GM21529 (cell line): ENCODE results near the gene FBXO41.

Experiments used
- ATAC-seq: cut with Tn5 transposase; IDR thresholded peaks from one replicate; pipeline ENCODE4 v1.9.1; 2021; ENCODE audit not compliant: unreplicated experiment

Gene FBXO41

DNA sequence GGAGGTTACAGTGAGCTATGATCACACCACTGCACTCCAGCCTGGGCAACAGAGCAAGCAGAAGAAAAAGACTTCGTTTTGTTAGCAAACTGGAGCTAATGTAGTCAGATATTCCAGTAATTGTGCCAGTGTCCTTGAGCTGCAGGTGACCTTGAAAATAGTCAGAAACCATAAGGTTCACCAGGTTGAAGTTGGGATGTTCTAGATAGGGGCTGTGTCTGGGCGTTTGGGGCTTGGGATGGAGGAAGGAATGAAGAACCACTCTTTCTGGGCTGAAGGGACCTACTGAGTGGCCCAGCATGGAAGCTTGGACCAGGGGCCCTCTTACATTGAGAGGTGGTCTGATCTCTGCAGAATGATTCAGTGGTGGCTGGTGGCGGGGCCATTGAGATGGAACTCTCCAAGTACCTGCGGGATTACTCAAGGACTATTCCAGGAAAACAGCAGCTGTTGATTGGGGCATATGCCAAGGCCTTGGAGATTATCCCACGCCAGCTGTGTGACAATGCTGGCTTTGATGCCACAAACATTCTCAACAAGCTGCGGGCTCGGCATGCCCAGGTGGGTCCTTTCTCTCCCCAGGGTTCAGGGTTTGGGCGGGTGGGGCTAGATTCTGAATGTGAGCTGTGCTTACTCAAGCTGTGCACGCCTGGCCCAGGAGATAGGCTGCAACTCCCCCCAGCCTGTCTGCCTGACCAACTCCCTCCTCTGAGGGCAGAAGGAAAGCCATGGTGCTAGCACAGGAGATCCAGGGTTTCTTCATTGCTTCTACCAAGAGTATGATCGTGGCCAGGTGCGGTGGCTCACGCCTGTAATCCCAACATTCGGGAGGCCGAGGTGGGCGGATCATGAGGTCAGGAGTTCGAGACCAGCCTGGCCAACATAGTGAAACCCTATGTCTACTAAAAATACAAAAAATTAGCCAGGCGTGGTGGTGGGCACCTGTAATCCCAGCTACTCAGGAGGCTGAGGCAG lies 33.1 kb downstream of the FBXO41 start:
- ATAC-seq: no peak

DNA sequence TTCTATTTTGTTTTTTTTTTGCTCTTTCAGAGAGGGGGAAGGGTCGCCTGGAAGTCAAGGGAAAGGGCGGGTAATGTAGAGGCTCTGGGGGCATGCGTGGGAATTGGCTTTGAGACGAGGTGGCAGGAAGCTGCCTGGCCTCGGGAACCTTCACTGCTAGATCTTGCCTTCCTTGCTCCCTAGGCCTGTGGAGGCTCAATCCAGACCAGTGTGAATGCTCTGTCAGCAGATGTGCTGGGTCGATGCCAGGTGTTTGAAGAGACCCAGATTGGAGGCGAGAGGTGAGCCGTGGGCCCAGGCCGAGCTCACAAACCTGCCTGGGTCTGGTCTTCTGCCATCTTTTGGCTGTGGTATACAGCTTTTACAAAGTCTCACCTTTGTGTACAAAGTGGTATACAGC lies 34.6 kb downstream of the FBXO41 start:
- ATAC-seq: no peak

DNA sequence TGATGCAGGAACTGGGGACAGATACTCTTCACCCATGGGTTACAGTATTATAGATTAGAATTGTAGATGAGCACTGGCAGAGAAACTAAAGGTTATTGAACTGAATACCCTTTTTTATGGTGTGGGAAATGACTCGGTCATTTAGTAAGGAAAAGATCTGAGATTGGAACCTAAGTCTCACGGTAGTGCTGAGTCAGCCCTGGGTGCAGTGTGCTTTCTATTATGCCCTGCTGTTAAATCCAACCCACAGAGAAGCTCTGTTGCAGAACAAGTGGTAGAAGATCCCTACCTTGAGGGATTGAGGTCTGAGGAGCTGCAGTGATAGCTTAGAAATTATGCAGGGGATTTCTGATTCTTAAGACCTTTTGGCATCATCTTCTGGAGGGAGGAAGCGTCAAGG lies 37.4 kb downstream of the FBXO41 start:
- ATAC-seq: no peak

DNA sequence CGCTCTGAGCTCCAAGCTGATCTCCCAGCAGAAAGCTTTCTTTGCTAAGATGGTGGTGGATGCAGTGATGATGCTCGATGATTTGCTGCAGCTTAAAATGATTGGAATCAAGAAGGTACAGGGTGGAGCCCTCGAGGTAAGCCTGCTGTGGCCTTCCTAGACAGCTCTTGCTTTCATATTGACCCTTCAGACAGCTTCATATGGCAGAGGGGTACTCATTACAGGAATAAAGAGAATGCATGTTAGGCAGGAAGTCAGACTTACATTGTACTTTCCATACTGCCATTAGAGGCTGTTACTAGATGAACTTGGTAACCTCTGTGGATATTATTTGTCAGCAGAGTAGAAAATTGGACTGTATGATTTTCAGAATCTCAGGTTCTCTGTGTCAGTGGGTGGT lies 39.7 kb downstream of the FBXO41 start:
- no peak for ATAC-seq

DNA sequence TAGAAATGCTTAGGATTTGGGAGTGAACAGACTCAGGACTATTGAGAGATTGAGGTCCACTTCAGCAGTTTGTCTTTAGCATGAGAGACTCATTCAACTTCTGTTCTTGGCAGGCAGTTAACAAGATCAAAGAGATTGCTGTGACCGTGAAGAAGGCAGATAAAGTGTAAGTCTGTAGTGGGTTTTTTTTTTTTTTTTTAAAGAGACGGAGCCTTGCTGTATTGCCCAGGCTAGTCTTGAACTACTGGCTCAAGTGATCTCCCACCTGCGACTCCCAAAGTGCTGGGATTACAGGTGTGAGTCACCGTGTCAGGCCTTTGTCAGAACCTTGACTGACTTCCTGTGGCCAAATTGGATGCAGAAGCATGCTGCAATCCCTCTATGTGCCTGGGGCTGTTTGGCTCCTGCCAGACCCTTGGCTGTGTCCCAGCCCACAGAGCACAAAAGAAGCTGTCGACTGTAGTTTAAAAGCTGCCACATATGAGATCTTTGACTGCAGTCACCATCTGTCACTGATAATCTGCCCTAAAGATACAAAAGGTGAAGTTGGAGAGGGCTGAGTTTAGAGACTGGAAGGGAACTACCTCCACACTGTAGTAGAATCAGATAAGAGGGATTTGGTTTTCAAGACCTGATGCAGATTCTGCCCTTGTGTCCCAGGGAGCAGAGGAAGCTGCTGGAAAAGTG lies 40.3 kb downstream of the FBXO41 start:
- ATAC-seq: no peak

DNA sequence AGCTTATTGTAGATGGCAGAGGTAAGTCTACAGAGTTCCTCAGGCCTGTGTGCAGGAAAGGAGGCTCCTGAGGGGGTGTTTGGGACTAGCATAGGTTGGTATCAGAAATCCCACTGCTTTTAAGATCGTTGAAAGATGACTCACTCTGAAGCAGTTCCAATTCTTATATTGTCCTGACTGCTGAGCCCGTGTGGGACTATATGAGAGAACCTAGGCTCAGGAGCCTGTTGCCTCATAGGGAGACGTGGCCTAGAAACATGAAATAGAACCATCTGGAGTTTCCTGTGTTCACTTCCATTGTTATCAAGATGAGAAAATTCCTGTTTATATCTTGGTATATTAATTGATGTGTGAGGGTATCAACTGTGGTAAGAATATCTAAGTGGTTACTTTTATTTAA lies 44.5 kb downstream of the FBXO41 start:
- ATAC-seq: no peak

DNA sequence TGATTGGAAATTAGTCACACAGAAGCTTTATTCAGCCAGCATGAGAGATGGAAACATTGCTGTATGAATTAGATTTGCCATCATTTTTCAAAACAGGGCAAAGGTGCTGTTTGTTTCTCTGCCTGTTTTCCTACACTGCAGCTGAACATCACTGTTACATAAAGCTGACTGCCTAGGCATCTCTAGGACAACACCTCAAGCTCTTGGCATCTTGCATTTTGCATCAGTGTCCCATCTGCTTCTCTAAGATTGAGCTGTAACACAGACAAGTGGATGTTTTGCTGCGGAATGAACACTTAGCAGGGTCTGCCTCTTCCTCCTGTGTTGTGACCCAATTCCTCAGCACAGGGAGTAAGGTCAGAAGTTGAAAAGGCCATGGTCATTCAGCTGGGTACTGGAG lies 45.3 kb downstream of the FBXO41 start:
- ATAC-seq: no peak

DNA sequence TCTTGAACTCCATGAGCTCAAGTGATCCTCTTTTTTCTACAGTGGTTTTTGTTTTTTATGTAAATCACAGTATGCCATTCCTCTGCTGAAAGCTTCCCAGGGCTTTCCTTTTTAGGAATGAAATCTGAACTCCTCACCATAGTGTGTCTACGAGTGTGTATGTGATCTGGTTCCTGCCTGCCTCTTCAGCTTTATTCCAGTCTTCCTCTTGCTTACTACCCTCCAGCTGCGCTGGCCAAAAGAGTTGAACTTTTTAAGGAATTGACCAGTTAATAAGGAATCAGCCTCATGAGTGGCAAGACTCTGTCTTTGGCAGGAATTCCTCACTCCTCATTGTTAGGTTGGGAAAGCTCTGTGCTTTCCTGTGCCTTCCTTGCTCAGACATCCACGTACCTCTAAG lies 46.1 kb downstream of the FBXO41 start:
- ATAC-seq: no peak

DNA sequence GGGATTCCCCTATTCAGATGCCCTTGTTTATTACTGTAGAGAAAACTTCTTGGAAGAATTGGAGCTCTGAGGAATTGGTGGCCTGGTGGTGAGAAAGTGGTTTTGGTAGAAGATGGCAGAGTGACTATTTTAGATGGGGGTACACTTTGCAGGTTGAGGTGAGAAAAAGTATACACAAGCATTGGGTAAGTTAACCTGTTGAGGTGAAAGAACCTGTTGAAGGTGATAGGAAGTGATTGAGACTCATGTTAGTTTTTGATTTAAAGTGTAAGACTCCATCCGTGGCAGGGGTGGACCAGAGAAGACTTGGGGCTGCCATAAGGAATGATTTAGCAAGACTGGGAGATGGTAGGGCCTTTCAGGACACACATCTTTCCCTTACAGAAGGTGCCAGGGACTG lies 47.1 kb downstream of the FBXO41 start:
- ATAC-seq: no peak

DNA sequence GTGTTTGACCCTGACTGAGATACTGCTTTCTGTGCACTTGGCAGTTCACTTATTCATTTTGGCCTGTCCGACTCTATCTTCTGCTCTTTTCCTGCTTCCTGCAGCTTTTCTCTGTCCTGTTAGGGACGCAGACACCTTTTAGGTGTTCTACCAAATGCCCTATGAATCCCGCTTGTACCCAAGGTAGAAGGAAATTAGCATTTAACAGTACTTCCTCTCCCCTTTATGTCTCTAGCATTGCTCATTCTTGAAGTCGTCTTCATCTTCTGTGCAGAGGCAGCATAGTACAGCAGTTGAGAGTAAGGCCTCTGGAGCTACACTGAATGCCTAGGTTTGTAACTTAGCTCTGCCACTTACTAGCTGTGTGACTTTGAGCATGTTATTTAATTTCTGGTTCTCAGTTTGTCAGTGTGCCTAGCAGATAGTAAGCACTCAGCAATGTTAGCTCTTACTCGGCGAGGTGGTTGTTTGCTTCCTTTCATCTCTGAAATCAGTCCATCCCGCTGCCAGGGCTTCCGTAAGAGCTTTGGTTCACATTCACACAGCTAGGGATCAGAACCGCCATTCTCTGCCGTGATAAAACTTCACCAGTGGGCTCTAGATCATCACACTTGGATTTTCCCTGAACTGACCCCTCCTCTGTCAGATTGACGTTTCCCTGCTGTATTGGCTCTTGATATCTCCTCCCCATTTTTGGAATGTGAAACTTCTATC lies 48.8 kb downstream of the FBXO41 start:
- ATAC-seq: no peak

DNA sequence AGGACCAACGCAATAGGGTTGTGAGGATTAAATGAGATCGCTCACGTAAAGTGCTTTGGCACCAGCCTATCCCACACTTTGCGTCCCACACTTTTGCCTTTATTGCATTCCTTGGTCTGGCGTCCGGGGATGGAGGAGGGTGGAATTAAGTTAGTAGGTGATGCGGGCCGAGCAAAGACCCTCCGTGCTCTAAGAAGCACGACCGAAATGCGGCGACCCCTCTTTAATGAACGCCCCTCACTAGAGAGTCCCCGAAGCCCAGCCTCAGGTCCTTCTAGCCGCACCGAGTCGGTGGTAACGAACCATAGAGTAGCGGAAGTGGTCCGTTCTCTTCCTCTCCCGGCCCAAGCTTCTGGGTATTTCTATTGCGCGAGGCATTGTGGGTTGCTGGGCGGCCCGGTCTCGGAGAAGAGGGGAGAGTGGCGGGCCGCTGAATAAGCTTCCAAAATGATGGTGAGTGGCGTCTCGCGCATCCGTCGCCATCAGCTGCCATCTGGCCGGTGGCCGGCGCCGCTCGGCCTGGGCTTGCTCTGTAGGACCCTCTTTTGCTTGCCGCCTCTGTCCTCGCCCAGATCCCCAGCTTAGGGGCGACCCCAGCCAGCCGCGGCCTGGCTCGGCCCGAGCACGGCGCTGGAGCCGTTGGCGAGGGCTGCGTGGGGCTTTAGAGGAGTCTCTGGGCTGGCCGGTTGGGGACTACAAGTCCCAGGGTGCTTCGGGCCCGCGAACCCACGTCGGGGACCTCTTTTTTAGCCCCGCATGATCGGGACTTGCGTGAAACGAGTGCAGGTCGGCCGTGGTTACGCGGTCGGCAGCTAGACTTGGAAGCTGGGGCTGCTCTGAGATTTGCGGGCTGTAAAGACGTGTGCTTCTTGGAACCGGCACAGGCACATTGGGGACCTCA lies 50.1 kb downstream of the FBXO41 start, which contains the start of gene CCT7:
CCT7 (plus strand) TSS at position 377 of the 901 bp plus-strand sequence; CDS start at position 448, 71 bp downstream.
- ATAC-seq: peak; percentile 64

DNA sequence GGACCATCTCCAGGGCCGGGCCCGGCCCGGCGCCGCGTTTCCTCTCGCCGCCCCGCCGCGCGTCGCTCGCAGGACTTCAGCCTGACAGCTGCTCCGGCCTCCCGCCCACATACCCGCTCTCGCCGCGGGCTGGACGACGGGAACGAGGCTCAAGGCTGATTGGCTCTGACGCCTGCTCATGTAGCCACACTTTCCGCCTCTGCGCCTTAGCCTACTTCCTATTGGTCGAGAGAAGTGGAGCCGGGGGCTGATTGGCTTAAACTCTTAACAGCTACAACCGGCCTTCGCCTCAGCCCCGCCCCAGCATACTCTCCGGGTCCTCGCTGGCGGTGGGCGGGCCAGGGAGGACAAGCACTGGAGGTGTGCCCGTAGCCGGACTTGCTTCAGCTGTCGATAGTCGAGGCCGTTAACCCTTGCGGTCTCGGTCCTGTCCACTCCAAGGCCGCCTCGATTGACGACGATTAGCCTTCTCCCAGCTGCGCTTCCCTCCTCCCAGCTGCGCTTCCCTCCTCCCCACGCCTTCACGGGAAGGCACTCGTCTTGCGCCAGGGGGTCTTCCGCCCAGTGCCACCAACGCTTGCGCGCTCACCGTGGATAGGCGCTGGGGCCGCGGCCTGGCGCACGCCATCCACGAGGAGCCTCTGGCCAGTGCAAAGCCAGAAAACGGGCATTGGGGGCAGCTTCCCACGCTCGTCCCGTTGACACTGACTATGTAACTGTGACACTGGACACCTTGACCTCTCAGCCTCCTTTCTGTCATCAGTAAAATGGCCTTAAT lies 50.9 kb downstream of the FBXO41 start, which contains the start of gene PRADC1:
PRADC1 (minus strand) TSS at position 86 of the 778 bp plus-strand sequence; CDS start at position 7, 79 bp downstream.
- ATAC-seq: peak; percentile 91

DNA sequence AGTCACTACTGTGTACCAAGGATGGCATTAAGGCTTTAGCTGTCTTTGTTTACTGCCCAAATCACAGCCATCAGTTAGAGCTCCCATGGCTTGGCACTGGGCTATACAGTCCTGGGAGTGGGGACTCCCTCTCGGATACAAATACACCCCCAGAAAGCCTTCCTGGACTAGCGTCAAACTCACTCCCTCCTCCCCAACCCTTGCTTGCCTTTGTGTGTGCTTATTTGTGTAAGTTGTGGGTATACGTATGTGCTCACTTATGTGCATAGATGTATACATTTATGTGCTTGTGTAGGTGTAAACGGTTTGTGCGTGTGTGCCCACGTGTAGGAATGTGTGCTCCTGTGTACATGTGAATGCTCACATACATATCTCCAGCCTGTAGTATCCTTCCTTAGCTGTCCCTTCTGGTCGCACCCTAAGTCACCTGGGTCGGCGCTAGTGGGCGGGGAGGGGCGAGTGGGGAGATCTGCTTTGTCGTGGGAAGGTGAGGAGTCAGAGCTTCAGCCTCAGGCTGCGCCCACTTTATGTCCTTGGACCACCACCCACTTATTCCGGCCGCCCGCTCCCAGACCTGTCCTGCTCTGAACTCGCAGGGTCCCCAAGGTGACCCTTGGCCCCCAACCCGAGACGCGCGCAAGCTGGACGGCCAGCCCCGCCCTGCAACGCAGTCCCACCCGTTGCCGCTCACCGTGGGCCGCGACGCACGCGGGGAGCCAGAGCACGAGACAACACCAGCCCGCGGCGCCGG lies 51.7 kb downstream of the FBXO41 start:
- ATAC-seq: peak; percentile 8

DNA sequence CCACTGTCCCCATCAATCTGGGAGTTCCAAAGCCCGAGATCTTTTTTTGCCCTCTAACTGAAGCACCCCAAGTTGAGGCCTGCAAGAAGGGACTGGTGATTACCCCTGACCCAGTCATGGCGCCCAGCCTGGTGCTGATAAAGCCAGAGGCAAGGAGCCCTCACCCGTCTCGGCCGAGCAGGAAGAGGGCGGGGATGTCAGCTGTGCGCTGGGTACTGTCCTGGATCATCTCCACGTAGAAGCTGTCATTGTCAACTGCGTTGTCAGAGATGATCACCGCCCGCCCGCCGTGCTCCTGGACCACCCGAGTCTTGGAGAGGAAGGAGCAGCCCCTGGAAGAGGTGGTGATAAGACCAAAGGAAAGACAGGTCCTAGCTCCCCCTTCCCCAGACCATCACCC lies 55.6 kb downstream of the FBXO41 start:
- no peak for ATAC-seq

DNA sequence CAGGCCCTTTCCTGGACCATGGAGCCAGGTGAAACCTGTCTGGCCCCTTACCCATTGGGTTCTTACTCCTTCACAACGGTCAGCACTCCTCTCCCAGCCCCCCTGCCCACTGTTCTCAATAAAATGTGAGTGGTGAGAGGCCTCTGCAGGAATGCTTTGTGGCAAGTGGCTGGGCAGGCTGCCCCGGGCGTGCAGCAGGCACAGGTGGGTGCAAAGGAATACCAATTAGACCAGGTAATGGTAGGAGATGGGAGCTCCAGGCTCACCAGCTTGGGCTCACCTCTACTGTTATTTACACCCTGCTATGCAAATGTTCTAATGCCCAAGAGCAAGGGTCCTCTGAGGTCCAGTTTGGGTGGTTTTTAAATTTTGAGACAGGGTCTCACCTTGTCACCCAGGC lies 57.2 kb downstream of the FBXO41 start:
- ATAC-seq: no peak

DNA sequence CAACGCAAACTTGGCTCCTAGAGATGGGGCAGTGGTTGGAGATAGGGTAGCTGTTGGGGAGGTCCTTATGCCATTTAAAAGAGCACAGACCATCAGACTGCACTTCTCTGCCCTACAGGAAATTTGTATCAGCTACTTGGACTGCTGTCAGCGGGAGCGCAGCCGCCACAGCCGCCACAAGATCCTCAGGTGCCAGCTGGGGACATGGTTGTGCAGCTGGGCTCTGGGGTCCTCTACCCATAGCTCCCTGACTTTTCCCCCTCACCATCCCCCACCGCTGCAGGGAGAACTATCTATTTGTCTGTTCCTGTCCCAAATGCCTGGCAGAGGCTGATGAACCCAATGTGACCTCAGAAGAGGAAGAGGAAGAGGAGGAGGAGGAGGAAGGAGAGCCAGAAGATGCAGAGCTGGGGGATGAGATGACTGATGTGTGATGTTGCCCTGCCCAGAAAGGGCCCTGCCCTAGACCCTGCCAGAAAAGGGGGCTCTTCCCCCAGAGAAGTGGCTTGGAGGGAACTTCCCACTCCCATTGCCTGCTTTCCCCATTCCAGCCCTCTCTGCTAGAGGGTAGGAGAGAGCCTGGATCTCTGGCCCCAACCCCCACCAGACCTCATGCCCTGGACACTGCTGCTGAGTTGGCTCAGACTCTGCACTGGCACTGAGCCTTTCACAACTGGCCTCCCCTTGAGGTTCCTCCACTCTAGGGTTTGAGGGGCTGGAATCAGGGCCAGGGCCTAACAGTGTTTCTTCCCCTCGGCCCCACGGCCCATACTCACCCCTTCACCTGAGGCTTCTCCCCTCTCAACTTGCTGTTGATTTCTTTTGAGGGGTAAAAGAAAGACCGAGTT lies 58.5 kb downstream of the FBXO41 start:
- ATAC-seq: no peak

DNA sequence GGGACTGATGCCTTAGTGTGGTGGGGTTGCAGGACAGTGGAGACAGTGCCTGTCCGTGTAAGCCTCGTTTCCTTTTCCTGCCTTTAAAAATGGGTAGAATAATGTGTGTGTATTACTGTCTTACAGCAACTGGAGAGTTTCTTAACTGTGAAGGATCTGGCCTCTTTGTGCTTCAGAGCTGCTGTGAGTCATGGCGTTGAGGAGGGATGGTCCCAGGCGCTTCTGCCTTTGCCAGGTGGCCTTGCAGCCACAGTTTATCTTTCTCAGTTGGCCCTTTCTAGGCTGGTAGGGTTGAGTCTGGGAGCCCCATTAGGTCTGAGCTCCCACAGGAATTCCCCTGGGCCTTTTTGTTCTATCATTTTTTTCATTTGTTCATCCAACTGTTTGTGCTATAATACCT lies 60.5 kb downstream of the FBXO41 start:
- ATAC-seq: no peak

DNA sequence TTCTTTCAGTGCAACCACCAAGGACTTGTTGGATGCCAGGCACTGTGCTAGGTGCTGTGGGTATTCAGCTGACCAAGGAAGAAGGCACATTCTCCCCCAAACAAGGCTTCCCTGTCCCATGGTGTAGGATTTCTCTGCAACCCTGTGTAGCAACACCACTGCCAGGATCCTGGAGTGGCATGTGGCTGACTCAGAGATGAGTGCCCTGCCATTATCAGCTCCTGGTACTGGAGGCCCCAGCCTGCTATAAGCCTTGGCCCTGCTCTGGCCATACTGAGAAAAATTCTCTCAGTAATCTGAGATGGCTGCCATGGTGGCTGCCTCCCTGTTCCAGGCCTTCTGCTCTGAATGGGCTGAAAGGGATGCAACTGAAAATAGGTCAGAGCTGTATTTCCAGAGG lies 66.0 kb downstream of the FBXO41 start:
- ATAC-seq: no peak
